Motor neuron (in vitro differentiated cells): ENCODE results near the gene TKFC. TPM values are rescaled to one million over a fixed set of nuclear protein-coding genes. Genes with fewer than 3 reads are reported as not detected.
A peak's percentile ranks its signal among the peaks of the same experiment; 100 is the strongest.

Source experiments
- ATAC-seq, 8 experiments: fragments of 200-7000 bp; cut with Tn5 transposase; replicated peaks in 6 of 8; 2 replicates each; pipeline ENCODE4 v1.8.0; 2021; ENCODE audit warnings: mild to moderate bottlenecking in 8 of 8, moderate library complexity in 8 of 8
- H3K27ac ChIP-seq, 2 donors: fragments of 250-450 bp; sonication (Bioruptor Pico); 2 replicates each; pipeline ENCODE4 v1.9.0; 2021; ENCODE audit warnings: antibody characterized with exemption in 2 of 2, mild to moderate bottlenecking in 2 of 2, moderate library complexity in 1 of 2
- H3K4me1 ChIP-seq, 2 donors: fragments of 250-450 bp; sonication (Bioruptor Pico); replicated peaks in 1 of 2; 2 replicates each; pipeline ENCODE4 v1.6.1; 2021; ENCODE audit warnings: antibody characterized with exemption in 2 of 2, mild to moderate bottlenecking in 2 of 2, moderate library complexity in 1 of 2
- H3K4me3 ChIP-seq, 5 donors: fragments of 250-450 bp; sonication (Bioruptor Pico); 2 replicates each; pipeline ENCODE4 v1.9.0; 2021; ENCODE audit warnings: antibody characterized with exemption in 5 of 5, mild to moderate bottlenecking in 5 of 5, moderate library complexity in 4 of 5
- WGBS, 10 experiments: fragments of 450-650 bp; shearing (Covaris generic); methylation state at CpG; one replicate each; pipeline ENCODE4 v1.0.0; 2022; 5-methylcytosine and 5-hydroxymethylcytosine counted together
- in situ Hi-C, 9 experiments: fragments of 400-800 bp; cut with MboI; loops; one replicate each; pipeline ENCODE4 v1.15.0; 2021; ENCODE audit warnings: low sequenced_read_pairs in 9 of 9, low pct_unique_long_range_greater_than_20kb in 2 of 9; ENCODE audit not compliant: unreplicated experiment in 9 of 9
- total RNA-seq, 8 experiments: library from RNA; unstranded; fragments of 300-600 nt; gene quantifications; 2 replicates each; pipeline versions ENCODE4 v1.2.3 to v1.2.4, GENCODE V29; 2022

The TKFC gene
- total RNA-seq, 8 experiments from 2014 or later: 11.1 to 84.6 (median 20.1) TPM

- WGBS, 10 experiments: 21 to 90% (median 74%) methylated on average over 2 to 6 of the region's 6 CpGs; no CpG with 5 or more reads in 1 of the 10 experiments
Observed at GRCh38 chr11:61331651-61332050, 1.4 kb upstream of the TKFC start.

GRCh38 chr11:61332281-61332796, 689 bp upstream of the TKFC start:
- Histone ChIP-seq H3K4me3 (peak overlapping the region; percentile 58 to 95 (median 91)), H3K27ac (peak overlapping the region; percentile 93 to 97), H3K4me1 (peaks cover 34 to 41% of the 10 kb centered on the region in 2 donors)
- in situ Hi-C loops: loop anchor here in 2 of 9 experiments (10.0 to 25.0 kb wide), 2 partner anchors 52 to 305 kb away; no protein-coding TSS in a partner anchor
- ATAC-seq: peak in 3 of 8 experiments; percentile 8 to 13 (median 12)
- WGBS, 10 experiments: 0 to 10% (median 0%) methylated on average over 1 to 4 of the region's 24 CpGs; no CpG with 5 or more reads in 4 of the 10 experiments

More at GRCh38 chr11:61331651-61332050, 1.4 kb upstream of the TKFC start:
- H3K27ac ChIP-seq: no peak overlapping the region
- H3K4me3 ChIP-seq: peak overlapping the region; percentile 58 to 95 (median 91)
- H3K4me1 ChIP-seq: peaks cover 33 to 39% of the 10 kb centered on the region in 2 donors
- ATAC-seq: no peak
- in situ Hi-C loops: loop anchor here in 2 of 9 experiments (10.0 to 25.0 kb wide), 2 partner anchors 53 to 306 kb away; no protein-coding TSS in a partner anchor

- Histone ChIP-seq H3K4me3 (peak overlapping the region; percentile 58 to 95 (median 91)), H3K27ac (peak overlapping the region; percentile 93 to 97), H3K4me1 (peaks cover 34 to 41% of the 10 kb centered on the region in 2 donors)
- WGBS, 10 experiments: 0 to 100% (median 24%) methylated on average over 1 to 11 of the region's 19 CpGs; no CpG with 5 or more reads in 1 of the 10 experiments
- no peak for ATAC-seq
- in situ Hi-C loops: loop anchor here in 2 of 9 experiments (10.0 to 25.0 kb wide), 2 partner anchors 51 to 304 kb away; no protein-coding TSS in a partner anchor
Observed at GRCh38 chr11:61333550-61334433, 764 bp downstream of the TKFC start.

GRCh38 chr11:61334434-61335354, 1.7 kb downstream of the TKFC start:
- Histone ChIP-seq H3K4me3 (no peak overlapping the region), H3K27ac (peak overlapping the region; percentile 22 to 26), H3K4me1 (peaks cover 34 to 41% of the 10 kb centered on the region in 2 donors)
- 20 to 100% (median 71%) methylated on average over 1 to 10 of the region's 16 CpGs; no CpG with 5 or more reads in 1 of the 10 experiments for WGBS, 10 experiments
- ATAC-seq: peak in 3 of 8 experiments; percentile 2 to 19 (median 5)
- in situ Hi-C loops: loop anchor here in 2 of 9 experiments (10.0 to 25.0 kb wide), 2 partner anchors 50 to 303 kb away; no protein-coding TSS in a partner anchor

- no peak for ATAC-seq
- Histone ChIP-seq H3K27ac (peak overlapping the region in 1 of 2 donors; percentile 26), H3K4me3 (no peak overlapping the region), H3K4me1 (peaks cover 34 to 41% of the 10 kb centered on the region in 2 donors)
- 20 to 80% (median 50%) methylated on average over 1 of the region's 1 CpG; no CpG with 5 or more reads in 6 of the 10 experiments for WGBS, 10 experiments
- in situ Hi-C loops: loop anchor here in 2 of 9 experiments (10.0 to 25.0 kb wide), 2 partner anchors 49 to 302 kb away; no protein-coding TSS in a partner anchor
Observed at GRCh38 chr11:61335355-61335710, 2.3 kb downstream of the TKFC start.

- Histone ChIP-seq H3K27ac (peak overlapping the region in 1 of 2 donors; percentile 5), H3K4me1 (peaks cover 29 to 34% of the 10 kb centered on the region in 2 donors), H3K4me3 (no peak overlapping the region)
- in situ Hi-C loops: loop anchor here in 2 of 9 experiments (10.0 to 25.0 kb wide), 2 partner anchors 48 to 301 kb away; no protein-coding TSS in a partner anchor
- peak; percentile 14 to 55 (median 50) for ATAC-seq
- 0 to 53% (median 34%) methylated on average over 1 to 5 of the region's 8 CpGs; no CpG with 5 or more reads in 4 of the 10 experiments for WGBS, 10 experiments
Observed at GRCh38 chr11:61336171-61336935, 3.3 kb downstream of the TKFC start.

- in situ Hi-C loops: loop anchor here in 2 of 9 experiments (10.0 to 25.0 kb wide), 2 partner anchors 47 to 299 kb away; no protein-coding TSS in a partner anchor
- Histone ChIP-seq H3K4me3 (no peak overlapping the region), H3K4me1 (peaks cover 22 to 27% of the 10 kb centered on the region in 2 donors), H3K27ac (no peak overlapping the region)
- WGBS, 10 experiments: 90 to 100% (median 100%) methylated on average over 1 to 3 of the region's 15 CpGs; no CpG with 5 or more reads in 6 of the 10 experiments
- no peak for ATAC-seq
Observed at GRCh38 chr11:61337706-61338470, 4.9 kb downstream of the TKFC start.

- H3K4me3 ChIP-seq: no peak overlapping the region
- 74 to 100% (median 95%) methylated on average over 2 to 13 of the region's 26 CpGs; no CpG with 5 or more reads in 2 of the 10 experiments for WGBS, 10 experiments
- no peak for ATAC-seq
- H3K4me1 ChIP-seq: peaks cover 18 to 24% of the 10 kb centered on the region in 2 donors
- H3K27ac ChIP-seq: no peak overlapping the region
- in situ Hi-C loops: loop anchor here in 2 of 9 experiments (10.0 to 25.0 kb wide), 2 partner anchors 46 to 298 kb away; no protein-coding TSS in a partner anchor
Observed at GRCh38 chr11:61338783-61339489, 5.9 kb downstream of the TKFC start.

- ATAC-seq: no peak
- in situ Hi-C loops: loop anchor here in 2 of 9 experiments (10.0 to 25.0 kb wide), 2 partner anchors 45 to 298 kb away; no protein-coding TSS in a partner anchor
Observed at GRCh38 chr11:61339490-61339878, 6.5 kb downstream of the TKFC start.

GRCh38 chr11:61340979-61341378, 8.0 kb downstream of the TKFC start:
- ATAC-seq: no peak
- H3K4me3 ChIP-seq: no peak overlapping the region
- peaks cover 6% of the 10 kb centered on the region in 2 donors for H3K4me1 ChIP-seq
- 93 to 100% (median 100%) methylated on average over 1 to 2 of the region's 2 CpGs; no CpG with 5 or more reads in 7 of the 10 experiments for WGBS, 10 experiments
- H3K27ac ChIP-seq: no peak overlapping the region
- in situ Hi-C loops: loop anchor here in 1 of 9 experiments (25.0 kb wide), 1 partner anchor 296 kb away; no protein-coding TSS in a partner anchor

More at GRCh38 chr11:61339490-61339878, 6.5 kb downstream of the TKFC start:
- H3K4me3 ChIP-seq: no peak overlapping the region
- peaks cover 12 to 18% of the 10 kb centered on the region in 2 donors for H3K4me1 ChIP-seq
- no peak overlapping the region for H3K27ac ChIP-seq
- WGBS, 10 experiments: 52 to 100% (median 94%) methylated on average over 1 to 4 of the region's 4 CpGs; no CpG with 5 or more reads in 3 of the 10 experiments
